K562 (cell line): ENCODE results near the gene JPH4. TPM values are rescaled to one million over a fixed set of nuclear protein-coding genes. Genes with fewer than 3 reads are reported as not detected.

Experiments used
- ATAC-seq: fragments of 200-7000 bp; cut with Tn5 transposase; 3 replicates; pipeline ENCODE4 v1.9.1; 2020; ENCODE audit warnings: moderate library complexity
- BruUV-seq: library from RNA; stranded (reverse); fragments of 400-500 nt; replicated peaks from 2 replicates; lab custom pipeline; 2021; lab: Mats Ljungman, UMichigan
- CTCF ChIA-PET: fragments of 300-600 bp; formaldehyde crosslinking; extraction: SDS; loops from one replicate; lab custom pipeline; 2021; ENCODE audit warnings: low intra/inter-chr PET ratio; lab: Yijun Ruan, JAX
- POLR2A ChIA-PET: fragments of 300-600, 350-650 bp; sonication (Branson Sonifier 250); formaldehyde crosslinking; extraction: SDS; loops from one replicate; lab custom pipeline; 2021; ENCODE audit warnings: antibody characterized with exemption, inconsistent platforms; lab: Yijun Ruan, JAX
- DNase-seq, 4 experiments: peaks; one replicate each; pipeline versions ENCODE4 v3.0.0 to v3.0.0-alpha.2; 2011 to 2018; ENCODE audit warnings: low spot score in 3 of 4, mixed read lengths in 3 of 4; ENCODE audit errors: extremely low read depth in 1 of 4
- FAIRE-seq: peaks from 2 replicates; lab custom pipeline; 2011; peaks lifted over from hg19 to GRCh38; lab: Jason Lieb, UNC
- H2AFZ ChIP-seq: 2 replicates; pipeline ENCODE4 v1.6.0; 2011; ENCODE audit warnings: low read depth, low read length, control low read depth, inconsistent platforms
- H3K27ac ChIP-seq: fragments of 200-600 bp; 3 replicates; pipeline ENCODE4 v1.8.0; 2011; ENCODE audit warnings: low read depth, mild to moderate bottlenecking, control low read depth, inconsistent platforms, low read length, moderate library complexity, mixed read lengths; ENCODE audit errors: extremely low read depth
- H3K27me3 ChIP-seq, 2 experiments: fragments of 300-600 bp in 1 of 2; 2 replicates in 1 of 2; 3 replicates in 1 of 2; pipeline versions ENCODE4 v1.6.0 to v1.8.0; 2011; ENCODE audit warnings: inconsistent platforms in 2 of 2, low read length in 2 of 2, mild to moderate bottlenecking in 1 of 2, mixed read lengths in 1 of 2, moderate library complexity in 1 of 2; ENCODE audit not compliant: control insufficient read depth in 2 of 2, insufficient read depth in 2 of 2
- H3K36me3 ChIP-seq: fragments of 300-600 bp; 3 replicates; pipeline ENCODE4 v1.8.0; 2011; ENCODE audit warnings: mild to moderate bottlenecking, low read length, inconsistent platforms; ENCODE audit not compliant: control insufficient read depth, insufficient read depth
- H3K4me1 ChIP-seq, 2 experiments: fragments of 200-600 bp in 1 of 2; replicated peaks in 1 of 2; 2 replicates in 1 of 2; 3 replicates in 1 of 2; pipeline versions ENCODE4 v1.5.1 to v1.8.0; 2011; ENCODE audit warnings: inconsistent platforms in 2 of 2, low read length in 2 of 2, mild to moderate bottlenecking in 1 of 2, mixed read lengths in 1 of 2, moderate library complexity in 1 of 2; ENCODE audit not compliant: control insufficient read depth in 2 of 2, insufficient read depth in 2 of 2
- H3K4me2 ChIP-seq: 2 replicates; pipeline ENCODE4 v1.6.1; 2011; ENCODE audit warnings: low read length, control low read depth, inconsistent platforms, mixed read lengths; ENCODE audit not compliant: insufficient read depth
- H3K4me3 ChIP-seq: fragments of 200-600 bp; sonication (generic), shearing (Covaris generic); 2 replicates; pipeline ENCODE4 v1.5.1; 2016; ENCODE audit warnings: control low read depth, inconsistent platforms
- H3K79me2 ChIP-seq: fragments of 200-600 bp; 3 replicates; pipeline ENCODE4 v1.8.0; 2011; ENCODE audit warnings: low read length, inconsistent platforms; ENCODE audit not compliant: control insufficient read depth, insufficient read depth
- H3K9ac ChIP-seq, 2 experiments: 2 replicates each; pipeline versions ENCODE4 v1.6.0 to v1.6.1; 2011; ENCODE audit warnings: low read depth in 2 of 2, low read length in 2 of 2, control low read depth in 1 of 2, inconsistent platforms in 1 of 2, mild to moderate bottlenecking in 1 of 2, mixed read lengths in 1 of 2; ENCODE audit not compliant: insufficient read depth in 1 of 2
- H3K9me1 ChIP-seq: one replicate; pipeline ENCODE4 v1.6.0; 2011; ENCODE audit warnings: inconsistent platforms, mild to moderate bottlenecking, low read length, moderate library complexity; ENCODE audit not compliant: control insufficient read depth, insufficient read depth
- H3K9me3 ChIP-seq: replicated peaks from 2 replicates; pipeline ENCODE4 v1.5.1; 2011; ENCODE audit warnings: low read depth, low read length, inconsistent platforms; ENCODE audit not compliant: control insufficient read depth, insufficient read depth
- H4K20me1 ChIP-seq: replicated peaks from 2 replicates; pipeline ENCODE4 v1.6.1; 2011; ENCODE audit warnings: low read length, inconsistent platforms, mixed read lengths; ENCODE audit not compliant: control insufficient read depth, insufficient read depth
- FOXJ2 ChIP-seq: fragments of 200-800 bp; sonication (Bioruptor generic); IDR thresholded peaks from 2 replicates; pipeline ENCODE4 v1.6.1; 2016; ENCODE audit warnings: missing genetic modification characterization, missing compliant biosample characterization
- YY1 ChIP-seq, 3 experiments: IDR thresholded peaks; 2 replicates each; pipeline ENCODE4 v1.6.1; 2011; ENCODE audit warnings: low read length in 2 of 3, mild to moderate bottlenecking in 2 of 3, moderate library complexity in 2 of 3, borderline replicate concordance in 1 of 3, control low read depth in 1 of 3, low read depth in 1 of 3; ENCODE audit not compliant: insufficient read depth in 3 of 3, insufficient replicate concordance in 2 of 3, control insufficient read depth in 1 of 3, insufficient read length in 1 of 3; ENCODE audit errors: extremely low read depth in 1 of 3
- WGBS: fragments of 100-300 bp; shearing (Covaris generic); methylation state at CpG from one replicate; pipeline ENCODE4 v1.1.6; 2016; ENCODE audit warnings: low coverage, mixed read lengths; ENCODE audit not compliant: insufficient coverage; ENCODE audit errors: missing lambda C conversion rate; 5-methylcytosine and 5-hydroxymethylcytosine counted together
- in situ Hi-C: fragments of 300-500 bp; cut with MboI; formaldehyde crosslinking; loops from 4 replicates; pipeline ENCODE4 v1.15.0; 2018; ENCODE audit warnings: inconsistent platforms, mixed read lengths
- intact Hi-C: fragments of 100-400 bp; cut with micrococcal nuclease; formaldehyde crosslinking; loops from 2 replicates; pipeline ENCODE4 v1.14.2; 2022
- polyA plus RNA-seq, 8 experiments: library from polyadenylated mRNA; depleted of rRNA in 4 of 8; stranded (reverse) in 5 of 8; unstranded in 3 of 8; fragments of >200 nt; fragmentation: Nextera tagmentation in 2 of 8; fragmentation: Illumina TruSeq in 1 of 8; extraction: Ambion mirVana in 2 of 8; extraction: Trizol in 1 of 8; gene quantifications; 2 replicates each; pipeline versions ENCODE4 v1.2.1 to v1.2.3, GENCODE V29; 2011 to 2014; ENCODE audit warnings: inconsistent platforms in 1 of 8, missing spikeins in 1 of 8
- total RNA-seq, 7 experiments: library from RNA; depleted of rRNA in 6 of 7; stranded (reverse); fragments of >200 nt in 6 of 7; fragmentation: Illumina TruSeq in 2 of 7; extraction: Trizol in 2 of 7; gene quantifications; 2 replicates each; pipeline versions ENCODE4 v1.2.1 to v1.2.3, GENCODE V29; 2011 to 2021; ENCODE audit warnings: low replicate concordance in 1 of 7
- TF ChIP-seq, protein P1 (sequence below): sonication (generic); formaldehyde crosslinking; IDR thresholded peaks from 2 replicates; pipeline ENCODE4 v1.8.1; 2023; ENCODE audit warnings: mild to moderate bottlenecking, missing genetic modification reagents
- TF ChIP-seq, protein P2 (sequence below): IDR thresholded peaks from 2 replicates; pipeline ENCODE4 v1.6.1; 2016; ENCODE audit warnings: missing genetic modification characterization, missing compliant biosample characterization

The JPH4 gene
- total and polyA plus RNA-seq, 9 of the 15 experiments (the other 6 are each of a cell fraction or from before 2014, with no cell fraction given) = 0.04 to 0.13 (median 0.06) TPM; not detected in 5

DNA sequence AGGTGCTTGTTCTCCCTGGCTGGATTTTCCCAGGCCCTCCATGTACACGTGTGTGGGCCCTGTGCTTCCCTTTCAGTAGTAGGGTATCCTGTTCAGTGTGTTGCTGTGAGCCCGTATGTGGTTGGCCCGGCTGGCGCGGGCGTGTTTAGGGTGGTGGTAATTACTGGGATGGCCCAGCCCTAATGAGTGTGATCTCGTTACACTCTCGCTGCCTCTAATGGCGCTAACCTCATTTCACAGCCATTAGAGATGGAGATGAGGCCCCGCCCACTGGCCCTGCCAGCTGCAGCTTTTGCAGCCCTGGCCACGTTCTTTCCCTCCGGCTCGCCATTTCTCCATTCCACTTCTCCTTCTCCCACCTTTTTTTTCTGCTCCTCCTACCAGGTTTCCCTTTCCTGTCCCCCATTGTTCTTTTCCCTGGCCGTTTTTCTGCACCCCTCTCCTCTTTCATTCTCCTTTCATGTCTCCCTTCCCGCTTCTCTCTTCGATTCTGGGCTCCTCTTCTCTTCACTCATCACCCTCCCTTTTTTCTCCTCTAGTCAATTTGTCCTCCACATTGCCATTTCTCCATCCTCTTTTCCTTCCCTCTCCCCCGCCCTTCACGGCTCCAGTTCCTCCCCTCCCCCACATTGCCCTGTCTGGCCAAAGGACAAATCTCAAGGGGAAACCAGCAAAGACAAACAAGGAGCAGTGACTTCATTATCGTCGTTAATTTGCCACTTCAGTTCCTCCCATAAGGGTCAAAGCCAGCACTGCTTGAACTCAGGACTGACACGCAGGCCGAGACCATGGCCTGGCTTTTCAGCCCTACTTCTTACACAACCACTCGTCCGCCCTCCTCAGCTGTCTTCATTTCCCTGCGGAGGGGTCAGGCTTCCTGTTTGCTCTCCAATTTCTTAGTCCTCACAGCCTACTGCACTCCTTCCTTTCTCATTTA, 33.8 kb downstream of the JPH4 start:
- WGBS = 37% methylated on average over 13 of the region's 25 CpGs
- Histone ChIP-seq H3K4me1 (peaks cover 0 to 3% of the 10 kb centered on the region in 2 experiments; a peak in 2 of 5 replicates), H3K9ac (no peak overlapping the region), H3K27me3 (no peaks in the 10 kb centered on the region)
- ChIA-PET CTCF (interaction anchor here (0.7 to 1.1 kb wide), 2 partner anchors 105 to 164 kb away, joined by 3 read pairs; no protein-coding TSS in a partner anchor), POLR2A (interaction anchor here (0.6 kb wide), 1 partner anchor 184 kb away, joined by 3 read pairs; no protein-coding TSS in a partner anchor)
- TF ChIP-seq YY1 (IDR thresholded peaks at IDR 0.05; ENCODE audit: borderline replicate concordance in 1 of 3, control insufficient read depth in 1 of 3, extremely low read depth in 1 of 3, insufficient read depth in 3 of 3, insufficient read length in 1 of 3, insufficient replicate concordance in 2 of 3, low read depth in 1 of 3, low read length in 2 of 3) (peak in 1 of 3 experiments; percentile 26), FOXJ2 (tag) (no peak)
- TF ChIP-seq, protein P1, sequence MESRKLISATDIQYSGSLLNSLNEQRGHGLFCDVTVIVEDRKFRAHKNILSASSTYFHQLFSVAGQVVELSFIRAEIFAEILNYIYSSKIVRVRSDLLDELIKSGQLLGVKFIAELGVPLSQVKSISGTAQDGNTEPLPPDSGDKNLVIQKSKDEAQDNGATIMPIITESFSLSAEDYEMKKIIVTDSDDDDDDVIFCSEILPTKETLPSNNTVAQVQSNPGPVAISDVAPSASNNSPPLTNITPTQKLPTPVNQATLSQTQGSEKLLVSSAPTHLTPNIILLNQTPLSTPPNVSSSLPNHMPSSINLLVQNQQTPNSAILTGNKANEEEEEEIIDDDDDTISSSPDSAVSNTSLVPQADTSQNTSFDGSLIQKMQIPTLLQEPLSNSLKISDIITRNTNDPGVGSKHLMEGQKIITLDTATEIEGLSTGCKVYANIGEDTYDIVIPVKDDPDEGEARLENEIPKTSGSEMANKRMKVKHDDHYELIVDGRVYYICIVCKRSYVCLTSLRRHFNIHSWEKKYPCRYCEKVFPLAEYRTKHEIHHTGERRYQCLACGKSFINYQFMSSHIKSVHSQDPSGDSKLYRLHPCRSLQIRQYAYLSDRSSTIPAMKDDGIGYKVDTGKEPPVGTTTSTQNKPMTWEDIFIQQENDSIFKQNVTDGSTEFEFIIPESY (CRISPR knock-in tag) = no peak
- TF ChIP-seq, protein P2, sequence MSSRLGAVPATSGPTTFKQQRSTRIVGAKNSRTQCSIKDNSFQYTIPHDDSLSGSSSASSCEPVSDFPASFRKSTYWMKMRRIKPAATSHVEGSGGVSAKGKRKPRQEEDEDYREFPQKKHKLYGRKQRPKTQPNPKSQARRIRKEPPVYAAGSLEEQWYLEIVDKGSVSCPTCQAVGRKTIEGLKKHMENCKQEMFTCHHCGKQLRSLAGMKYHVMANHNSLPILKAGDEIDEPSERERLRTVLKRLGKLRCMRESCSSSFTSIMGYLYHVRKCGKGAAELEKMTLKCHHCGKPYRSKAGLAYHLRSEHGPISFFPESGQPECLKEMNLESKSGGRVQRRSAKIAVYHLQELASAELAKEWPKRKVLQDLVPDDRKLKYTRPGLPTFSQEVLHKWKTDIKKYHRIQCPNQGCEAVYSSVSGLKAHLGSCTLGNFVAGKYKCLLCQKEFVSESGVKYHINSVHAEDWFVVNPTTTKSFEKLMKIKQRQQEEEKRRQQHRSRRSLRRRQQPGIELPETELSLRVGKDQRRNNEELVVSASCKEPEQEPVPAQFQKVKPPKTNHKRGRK (tag) = 0 out of 2 replicates have a peak, but pooled peaks have one; percentile 23
- TF ChIP-seq, all 486 proteins: peak for 2
- H3K9me3 ChIP-seq = no peaks in the 10 kb centered on the region
- peak overlapping the region; percentile 18; the same call in 1 of the 2 replicates for H3K4me2 ChIP-seq
- intact Hi-C loops (no loop called here), in situ Hi-C loops (no loop called here)
- no peaks in the 10 kb centered on the region for H3K36me3 ChIP-seq
- peak in 1 of 4 experiments; percentile 23 for DNase-seq
- 0 out of 3 replicates have a peak, but pooled peaks have one; percentile 45 for ATAC-seq
- no peaks in the 10 kb centered on the region for H4K20me1 ChIP-seq
- no peak for FAIRE-seq
- no peak overlapping the region for H3K4me3 ChIP-seq
- no peaks in the 10 kb centered on the region for H3K79me2 ChIP-seq
- H2AFZ ChIP-seq = no peak overlapping the region
- H3K9me1 ChIP-seq = no peaks in the 10 kb centered on the region
- BruUV-seq = no TSS peak
- H3K27ac ChIP-seq = no peak overlapping the region
